K562 (cell line): ENCODE results near the gene VPS45. TPM values are rescaled to one million over a fixed set of nuclear protein-coding genes. Genes with fewer than 3 reads are reported as not detected.

Experiments
- CHD1 ChIP-seq: fragments of 200-600 bp; sonication (generic); IDR thresholded peaks from one replicate; pipeline ENCODE4 v1.6.1; 2012; ENCODE audit warnings: mild to moderate bottlenecking, moderate library complexity, low read length, inconsistent platforms
- CHD4 ChIP-seq: fragments of 200-600 bp; sonication (generic); IDR thresholded peaks from 3 replicates; pipeline ENCODE4 v1.6.1; 2012; ENCODE audit warnings: low read depth, mild to moderate bottlenecking, mixed read lengths, low read length, inconsistent platforms; ENCODE audit not compliant: insufficient read depth, insufficient replicate concordance, poor library complexity, severe bottlenecking
- HCFC1 ChIP-seq: IDR thresholded peaks from 2 replicates; pipeline ENCODE4 v1.6.1; 2012; ENCODE audit warnings: low read depth, low read length, improper control_type of control experiment
- KDM1A ChIP-seq, 2 experiments: fragments of 450-650 bp; IDR thresholded peaks; 2 replicates each; pipeline ENCODE4 v1.6.1; 2016; ENCODE audit warnings: mild to moderate bottlenecking in 2 of 2
- MEIS2 ChIP-seq: fragments of 450-650 bp; IDR thresholded peaks from 2 replicates; pipeline ENCODE4 v1.6.1; 2014; ENCODE audit warnings: mild to moderate bottlenecking; ENCODE audit not compliant: partially characterized antibody
- NCOA1 ChIP-seq: fragments of 450-650 bp; IDR thresholded peaks from 2 replicates; pipeline ENCODE4 v1.6.1; 2016; ENCODE audit warnings: low read depth
- RBM22 ChIP-seq: fragments of 200-400 bp; formaldehyde crosslinking; IDR thresholded peaks from 2 replicates; pipeline ENCODE4 v1.6.1; 2018; ENCODE audit warnings: low read length, low read depth; ENCODE audit not compliant: poor library complexity, severe bottlenecking
- SMAD1 ChIP-seq: fragments of 150-350 bp; IDR thresholded peaks from 2 replicates; pipeline ENCODE4 v1.6.1; 2014; ENCODE audit warnings: low read length, low read depth; ENCODE audit not compliant: partially characterized antibody
- TEAD4 ChIP-seq, 2 experiments: sonication (generic) in 1 of 2; formaldehyde crosslinking in 1 of 2; IDR thresholded peaks; 2 replicates each; pipeline versions ENCODE4 v1.6.1 to v1.8.0; 2012 to 2022; ENCODE audit warnings: borderline replicate concordance in 1 of 2, inconsistent platforms in 1 of 2, low read length in 1 of 2, mild to moderate bottlenecking in 1 of 2, missing genetic modification reagents in 1 of 2
- TGIF2 ChIP-seq: sonication (generic); formaldehyde crosslinking; IDR thresholded peaks from 2 replicates; pipeline ENCODE4 v1.8.1; 2022; ENCODE audit warnings: mild to moderate bottlenecking, missing genetic modification reagents, moderate library complexity
- YY1 ChIP-seq, 3 experiments: IDR thresholded peaks; 2 replicates each; pipeline ENCODE4 v1.6.1; 2011; ENCODE audit warnings: low read length in 2 of 3, mild to moderate bottlenecking in 2 of 3, moderate library complexity in 2 of 3, borderline replicate concordance in 1 of 3, control low read depth in 1 of 3, low read depth in 1 of 3; ENCODE audit not compliant: insufficient read depth in 3 of 3, insufficient replicate concordance in 2 of 3, control insufficient read depth in 1 of 3, insufficient read length in 1 of 3; ENCODE audit errors: extremely low read depth in 1 of 3
- ZNF561 ChIP-seq: fragments of 450-650 bp; formaldehyde crosslinking; conservative IDR thresholded peaks from 2 replicates; pipeline ENCODE4 v1.4.0; 2020; ENCODE audit warnings: mild to moderate bottlenecking, moderate library complexity
- polyA plus RNA-seq, 8 experiments: library from polyadenylated mRNA; depleted of rRNA in 4 of 8; stranded (reverse) in 5 of 8; unstranded in 3 of 8; fragments of >200 nt; fragmentation: Nextera tagmentation in 2 of 8; fragmentation: Illumina TruSeq in 1 of 8; extraction: Ambion mirVana in 2 of 8; extraction: Trizol in 1 of 8; gene quantifications; 2 replicates each; pipeline versions ENCODE4 v1.2.1 to v1.2.3, GENCODE V29; 2011 to 2014; ENCODE audit warnings: inconsistent platforms in 1 of 8, missing spikeins in 1 of 8
- total RNA-seq, 7 experiments: library from RNA; depleted of rRNA in 6 of 7; stranded (reverse); fragments of >200 nt in 6 of 7; fragmentation: Illumina TruSeq in 2 of 7; extraction: Trizol in 2 of 7; gene quantifications; 2 replicates each; pipeline versions ENCODE4 v1.2.1 to v1.2.3, GENCODE V29; 2011 to 2021; ENCODE audit warnings: low replicate concordance in 1 of 7
- TF ChIP-seq, protein P1 (sequence below): fragments of 450-650 bp; conservative IDR thresholded peaks from 2 replicates; pipeline ENCODE4 v1.6.1; 2016; ENCODE audit warnings: missing genetic modification characterization, low read depth, mild to moderate bottlenecking, missing compliant biosample characterization, moderate library complexity
- TF ChIP-seq, protein P2 (sequence below): sonication (generic); formaldehyde crosslinking; IDR thresholded peaks from 2 replicates; pipeline ENCODE4 v1.8.1; 2023; ENCODE audit warnings: mild to moderate bottlenecking, missing genetic modification reagents, moderate library complexity
- TF ChIP-seq, protein P3 (sequence below): sonication (generic); formaldehyde crosslinking; IDR thresholded peaks from 2 replicates; pipeline ENCODE4 v1.8.0; 2022; ENCODE audit warnings: mild to moderate bottlenecking, low read depth, missing genetic modification reagents
- TF ChIP-seq, protein P4 (sequence below): sonication (generic); formaldehyde crosslinking; IDR thresholded peaks from 2 replicates; pipeline ENCODE4 v1.8.1; 2023; ENCODE audit warnings: mild to moderate bottlenecking, missing genetic modification reagents

The VPS45 gene
- total and polyA plus RNA-seq, 9 of the 15 experiments (the other 6 are each of a cell fraction or from before 2014, with no cell fraction given), result 17.9 to 48.2 (median 34.4) TPM

DNA sequence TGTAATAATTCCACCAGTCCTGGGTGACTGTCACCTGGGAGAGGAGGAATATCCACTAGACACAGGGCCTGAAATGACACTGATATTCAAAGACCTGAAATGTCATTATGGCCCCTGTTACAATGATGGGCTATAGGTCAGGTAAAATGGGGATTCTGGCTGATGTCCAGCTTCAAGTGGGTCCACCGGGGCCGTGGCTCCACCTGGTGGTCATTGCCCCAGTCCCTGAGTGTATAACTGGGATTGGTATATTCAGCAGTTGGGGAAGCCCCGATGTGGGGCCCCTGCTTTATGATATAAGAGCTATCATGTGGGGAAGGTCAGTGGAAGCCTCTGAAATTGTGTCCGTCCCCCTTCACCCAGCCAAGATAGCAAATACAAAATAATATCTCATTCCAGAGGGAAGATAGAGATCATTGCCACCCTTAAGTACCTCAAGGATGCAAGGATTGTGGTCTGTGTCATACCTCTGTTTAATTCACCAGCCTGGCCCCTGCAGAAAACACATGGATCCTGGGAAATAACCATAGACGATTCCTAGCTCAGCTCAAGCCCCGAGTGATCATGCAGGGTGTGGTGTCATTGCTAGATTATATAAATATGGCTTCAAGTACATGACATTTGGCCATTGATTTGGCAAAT is 101.5 kb downstream of the VPS45 start (continued):
- TF ChIP-seq, protein P1, sequence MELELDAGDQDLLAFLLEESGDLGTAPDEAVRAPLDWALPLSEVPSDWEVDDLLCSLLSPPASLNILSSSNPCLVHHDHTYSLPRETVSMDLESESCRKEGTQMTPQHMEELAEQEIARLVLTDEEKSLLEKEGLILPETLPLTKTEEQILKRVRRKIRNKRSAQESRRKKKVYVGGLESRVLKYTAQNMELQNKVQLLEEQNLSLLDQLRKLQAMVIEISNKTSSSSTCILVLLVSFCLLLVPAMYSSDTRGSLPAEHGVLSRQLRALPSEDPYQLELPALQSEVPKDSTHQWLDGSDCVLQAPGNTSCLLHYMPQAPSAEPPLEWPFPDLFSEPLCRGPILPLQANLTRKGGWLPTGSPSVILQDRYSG (tag), result no peak
- TF ChIP-seq NCOA1 (no peak), TEAD4 (IDR thresholded peaks at IDR 0.05; ENCODE audit: low read length) (peak; percentile 19; the same call in 1 of the 2 replicates), TEAD4 (CRISPR knock-in tag; IDR thresholded peaks at IDR 0.05; ENCODE audit: borderline replicate concordance) (no peak), TGIF2 (CRISPR knock-in tag) (no peak), MEIS2 (no peak), ZNF561 (CRISPR knock-in tag) (no peak), YY1 (IDR thresholded peaks at IDR 0.05; ENCODE audit: borderline replicate concordance in 1 of 3, control insufficient read depth in 1 of 3, extremely low read depth in 1 of 3, insufficient read depth in 3 of 3, insufficient read length in 1 of 3, insufficient replicate concordance in 2 of 3, low read depth in 1 of 3, low read length in 2 of 3) (peak in 2 of 3 experiments; percentile 54 to 60), SMAD1 (peak; percentile 74), RBM22 (no peak), CHD4 (no peak), HCFC1 (no peak), KDM1A (IDR thresholded peaks at IDR 0.05) (0 out of 4 replicates have a peak, but pooled peaks of 1 of the 2 experiments have one; percentile 8), CHD1 (no peak)
- TF ChIP-seq, protein P2, sequence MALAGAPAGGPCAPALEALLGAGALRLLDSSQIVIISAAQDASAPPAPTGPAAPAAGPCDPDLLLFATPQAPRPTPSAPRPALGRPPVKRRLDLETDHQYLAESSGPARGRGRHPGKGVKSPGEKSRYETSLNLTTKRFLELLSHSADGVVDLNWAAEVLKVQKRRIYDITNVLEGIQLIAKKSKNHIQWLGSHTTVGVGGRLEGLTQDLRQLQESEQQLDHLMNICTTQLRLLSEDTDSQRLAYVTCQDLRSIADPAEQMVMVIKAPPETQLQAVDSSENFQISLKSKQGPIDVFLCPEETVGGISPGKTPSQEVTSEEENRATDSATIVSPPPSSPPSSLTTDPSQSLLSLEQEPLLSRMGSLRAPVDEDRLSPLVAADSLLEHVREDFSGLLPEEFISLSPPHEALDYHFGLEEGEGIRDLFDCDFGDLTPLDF, result 0 out of 2 replicates have a peak, but pooled peaks have one; percentile 8
- TF ChIP-seq, protein P3, sequence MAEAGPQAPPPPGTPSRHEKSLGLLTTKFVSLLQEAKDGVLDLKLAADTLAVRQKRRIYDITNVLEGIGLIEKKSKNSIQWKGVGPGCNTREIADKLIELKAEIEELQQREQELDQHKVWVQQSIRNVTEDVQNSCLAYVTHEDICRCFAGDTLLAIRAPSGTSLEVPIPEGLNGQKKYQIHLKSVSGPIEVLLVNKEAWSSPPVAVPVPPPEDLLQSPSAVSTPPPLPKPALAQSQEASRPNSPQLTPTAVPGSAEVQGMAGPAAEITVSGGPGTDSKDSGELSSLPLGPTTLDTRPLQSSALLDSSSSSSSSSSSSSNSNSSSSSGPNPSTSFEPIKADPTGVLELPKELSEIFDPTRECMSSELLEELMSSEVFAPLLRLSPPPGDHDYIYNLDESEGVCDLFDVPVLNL (CRISPR knock-in tag), result no peak
- TF ChIP-seq, protein P4, sequence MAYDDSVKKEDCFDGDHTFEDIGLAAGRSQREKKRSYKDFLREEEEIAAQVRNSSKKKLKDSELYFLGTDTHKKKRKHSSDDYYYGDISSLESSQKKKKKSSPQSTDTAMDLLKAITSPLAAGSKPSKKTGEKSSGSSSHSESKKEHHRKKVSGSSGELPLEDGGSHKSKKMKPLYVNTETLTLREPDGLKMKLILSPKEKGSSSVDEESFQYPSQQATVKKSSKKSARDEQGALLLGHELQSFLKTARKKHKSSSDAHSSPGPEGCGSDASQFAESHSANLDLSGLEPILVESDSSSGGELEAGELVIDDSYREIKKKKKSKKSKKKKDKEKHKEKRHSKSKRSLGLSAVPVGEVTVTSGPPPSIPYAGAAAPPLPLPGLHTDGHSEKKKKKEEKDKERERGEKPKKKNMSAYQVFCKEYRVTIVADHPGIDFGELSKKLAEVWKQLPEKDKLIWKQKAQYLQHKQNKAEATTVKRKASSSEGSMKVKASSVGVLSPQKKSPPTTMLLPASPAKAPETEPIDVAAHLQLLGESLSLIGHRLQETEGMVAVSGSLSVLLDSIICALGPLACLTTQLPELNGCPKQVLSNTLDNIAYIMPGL (CRISPR knock-in tag), result no peak
